Measurements from ENCODE around the gene CD247.

CD247 gene

DNA sequence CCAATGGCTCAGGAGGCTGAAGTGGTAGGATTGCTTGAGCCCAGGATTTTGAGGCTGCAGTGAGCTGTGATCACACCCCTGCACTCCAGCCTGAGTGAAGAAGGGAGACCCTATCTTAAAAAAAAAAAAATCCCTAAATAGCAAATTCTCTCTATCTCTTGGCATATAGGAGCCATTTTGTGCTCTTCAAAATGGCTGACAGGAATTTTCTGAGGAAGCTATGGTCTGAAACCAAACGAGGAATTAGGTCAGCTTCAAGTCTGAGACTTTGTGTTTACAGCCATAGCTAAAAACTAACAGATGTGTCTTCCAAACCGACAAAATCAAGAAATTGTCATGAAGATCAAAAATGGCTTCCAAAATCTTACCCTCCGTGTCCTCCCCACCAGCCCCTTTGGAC lies 10.6 kb downstream of the CD247 start:
- no peak for DNase-seq (ENCODE audit: low read depth)
- no peak for TF ChIP-seq CTCF (IDR thresholded peaks at IDR 0.05; ENCODE audit: low read depth, low read length)
- TF ChIP-seq, protein P1, sequence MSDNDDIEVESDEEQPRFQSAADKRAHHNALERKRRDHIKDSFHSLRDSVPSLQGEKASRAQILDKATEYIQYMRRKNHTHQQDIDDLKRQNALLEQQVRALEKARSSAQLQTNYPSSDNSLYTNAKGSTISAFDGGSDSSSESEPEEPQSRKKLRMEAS (IDR thresholded peaks at IDR 0.05; ENCODE audit: low read depth, low read length) = no peak
- no peak for TF ChIP-seq POLR2A (IDR thresholded peaks at IDR 0.05; ENCODE audit: extremely low read depth, insufficient read length)
- TF ChIP-seq MYC (IDR thresholded peaks at IDR 0.05; ENCODE audit: low read depth, low read length) = no peak
- H3K4me3 ChIP-seq (ENCODE audit: low read depth, low read length) = no peak overlapping the region

DNA sequence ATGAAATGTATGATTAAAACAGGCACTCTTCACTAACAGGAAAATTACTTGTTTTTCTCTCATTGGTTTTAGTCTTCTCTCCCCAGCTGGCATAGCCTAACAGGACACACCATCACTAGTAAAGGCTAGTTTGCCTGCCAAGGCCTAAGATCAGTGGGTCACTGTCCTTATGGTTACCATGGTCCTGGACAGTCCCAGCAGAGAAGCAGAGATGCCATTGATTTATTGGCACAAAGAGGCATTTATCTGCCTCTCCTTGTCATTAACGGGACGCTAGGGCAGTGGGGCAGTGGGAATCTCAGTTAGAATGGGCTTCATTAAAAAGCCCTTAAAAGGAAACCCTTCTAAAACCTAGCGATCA lies 13.9 kb downstream of the CD247 start:
- TF ChIP-seq MYC (IDR thresholded peaks at IDR 0.05; ENCODE audit: low read depth, low read length) (no peak), CTCF (IDR thresholded peaks at IDR 0.05; ENCODE audit: low read depth, low read length) (no peak), POLR2A (IDR thresholded peaks at IDR 0.05; ENCODE audit: extremely low read depth, insufficient read length) (no peak)
- TF ChIP-seq, protein P1 (IDR thresholded peaks at IDR 0.05; ENCODE audit: low read depth, low read length) = no peak
- no peak overlapping the region for H3K4me3 ChIP-seq (ENCODE audit: low read depth, low read length)
- no peak for DNase-seq (ENCODE audit: low read depth)

DNA sequence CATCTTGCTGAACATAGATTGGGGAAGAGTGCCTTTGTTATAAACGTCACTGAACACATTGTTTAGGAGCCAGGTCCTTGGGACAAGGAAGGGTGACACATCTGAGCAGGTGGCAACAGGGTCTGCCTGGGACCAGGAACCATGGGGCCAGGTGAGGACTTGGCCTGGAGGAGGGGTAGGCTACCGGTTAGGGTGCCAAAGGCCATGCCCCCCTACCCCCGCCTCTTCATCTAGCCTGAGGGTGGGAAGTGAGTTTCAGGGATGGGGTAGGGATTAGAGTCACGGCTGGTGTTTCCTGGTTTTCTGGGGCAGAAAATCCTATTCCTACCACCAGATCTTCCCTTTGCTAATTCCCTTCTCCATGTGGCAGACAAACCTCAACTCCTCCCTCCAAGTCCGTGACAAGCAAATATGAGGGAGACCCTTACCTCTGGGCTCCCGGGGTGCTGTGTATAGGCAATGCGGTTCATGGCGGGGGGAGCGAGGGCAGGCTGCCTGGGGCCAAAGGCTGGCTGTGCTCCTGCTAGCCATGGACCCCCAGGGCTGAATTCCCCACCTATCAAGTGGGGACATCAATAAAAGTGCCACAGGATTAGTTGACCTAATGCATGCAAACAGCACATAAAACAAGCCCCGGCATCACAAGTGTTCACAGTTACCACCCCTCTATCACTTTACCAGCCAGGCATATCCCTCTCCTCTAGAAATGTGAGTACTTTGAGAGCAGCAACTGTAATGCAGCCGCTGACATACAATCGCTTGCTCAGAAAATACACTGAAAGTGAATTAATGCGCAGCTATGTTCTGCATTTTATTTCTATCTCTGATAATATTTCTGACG lies 14.5 kb downstream of the CD247 start:
- TF ChIP-seq MYC (IDR thresholded peaks at IDR 0.05; ENCODE audit: low read depth, low read length) (no peak), CTCF (IDR thresholded peaks at IDR 0.05; ENCODE audit: low read depth, low read length) (no peak), POLR2A (IDR thresholded peaks at IDR 0.05; ENCODE audit: extremely low read depth, insufficient read length) (no peak)
- TF ChIP-seq, protein P1 (IDR thresholded peaks at IDR 0.05; ENCODE audit: low read depth, low read length) = no peak
- H3K4me3 ChIP-seq (ENCODE audit: low read depth, low read length) = no peak overlapping the region

GRCh38 chr1:167502719-167503462 lies 15.4 kb downstream of the CD247 start:
- TF ChIP-seq, protein P1 (IDR thresholded peaks at IDR 0.05; ENCODE audit: low read depth, low read length) = no peak
- no peak for TF ChIP-seq MYC (IDR thresholded peaks at IDR 0.05; ENCODE audit: low read depth, low read length)
- no peak for TF ChIP-seq CTCF (IDR thresholded peaks at IDR 0.05; ENCODE audit: low read depth, low read length)
- TF ChIP-seq POLR2A (IDR thresholded peaks at IDR 0.05; ENCODE audit: extremely low read depth, insufficient read length) = no peak
- no peak overlapping the region for H3K4me3 ChIP-seq (ENCODE audit: low read depth, low read length)
- DNase-seq (ENCODE audit: low read depth) = no peak

More for the DNA sequence above, 14.5 kb downstream of the CD247 start:
- DNase-seq (ENCODE audit: low read depth) = no peak

DNA sequence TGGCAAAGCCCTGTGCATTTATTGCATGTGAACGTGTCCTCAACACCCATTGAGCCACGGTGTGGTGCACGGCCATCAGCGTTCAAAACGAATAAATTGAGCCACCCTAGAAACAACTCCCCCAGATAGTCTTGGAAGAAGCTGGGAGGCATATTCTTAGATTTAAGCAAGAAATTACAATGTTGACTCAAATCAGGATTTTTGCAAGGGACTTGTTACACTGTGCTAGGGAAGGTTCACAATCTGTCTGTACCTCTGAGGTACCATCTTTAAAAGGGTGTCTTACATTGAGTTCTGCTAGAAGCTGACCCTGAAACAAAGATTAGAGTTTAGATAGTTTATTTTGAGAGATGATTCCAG lies 16.2 kb downstream of the CD247 start:
- no peak for TF ChIP-seq CTCF (IDR thresholded peaks at IDR 0.05; ENCODE audit: low read depth, low read length)
- no peak for TF ChIP-seq POLR2A (IDR thresholded peaks at IDR 0.05; ENCODE audit: extremely low read depth, insufficient read length)
- TF ChIP-seq, protein P1 (IDR thresholded peaks at IDR 0.05; ENCODE audit: low read depth, low read length) = no peak
- no peak for TF ChIP-seq MYC (IDR thresholded peaks at IDR 0.05; ENCODE audit: low read depth, low read length)
- H3K4me3 ChIP-seq (ENCODE audit: low read depth, low read length) = no peak overlapping the region
- DNase-seq (ENCODE audit: low read depth) = no peak

All from NB4 (cell line).